ENCODE measurements around the gene GRAMD2B.

GRAMD2B gene

DNA sequence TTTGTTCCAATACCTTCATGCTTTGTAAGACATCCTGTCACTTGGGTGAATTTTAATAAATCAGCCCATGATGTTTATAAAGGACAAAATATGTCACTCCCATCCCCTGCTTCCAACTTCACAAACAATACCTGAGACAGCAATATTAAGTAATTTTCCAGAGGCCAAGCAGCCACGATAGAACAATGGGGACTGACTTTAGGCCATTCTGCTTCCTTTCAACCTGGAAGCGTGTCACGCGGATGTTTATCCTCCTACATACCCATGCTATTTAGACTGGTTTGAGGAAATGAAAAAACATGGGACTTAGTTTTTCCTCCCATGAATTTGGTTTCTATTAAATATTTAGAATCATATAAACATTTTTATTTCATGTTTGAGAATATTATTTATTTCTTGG is 82.9 kb downstream of the GRAMD2B start:
- TF ChIP-seq CTCF (conservative IDR thresholded peaks at IDR 0.05): no peak
- no peak overlapping the region for H3K27ac ChIP-seq

DNA sequence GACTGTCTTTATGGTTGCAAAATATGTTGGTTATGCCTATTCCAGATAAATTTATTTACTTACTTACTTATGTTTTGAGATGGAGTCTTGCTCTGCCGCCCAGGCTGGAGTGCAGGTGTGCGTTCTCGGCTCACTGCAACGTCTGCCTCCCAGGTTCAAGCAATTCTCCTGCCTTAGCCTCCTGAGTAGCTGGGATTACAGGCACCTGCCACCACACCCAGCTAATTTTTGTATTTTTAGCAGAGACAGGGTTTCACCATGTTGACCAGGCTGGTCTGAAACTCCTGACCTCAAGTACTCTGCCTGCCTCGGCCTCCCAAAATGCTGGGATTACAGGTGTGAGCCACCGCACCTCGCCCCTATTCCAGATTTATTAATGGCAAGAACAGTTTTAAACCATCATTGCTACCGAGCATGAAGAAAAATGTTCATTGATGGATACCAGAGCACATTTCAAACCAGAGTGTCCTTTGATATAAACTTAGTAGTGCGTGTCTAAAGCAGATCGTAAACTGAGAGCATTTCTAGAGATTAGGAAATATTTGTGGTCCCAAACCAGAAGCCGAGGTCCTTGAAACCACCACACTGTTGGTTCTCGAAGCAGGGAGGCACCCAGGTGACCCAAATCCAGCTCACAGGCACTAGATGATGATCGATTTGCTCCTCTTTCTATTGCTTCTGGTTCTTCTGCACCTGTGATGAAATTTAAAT is 85.2 kb downstream of the GRAMD2B start:
- no peak overlapping the region for H3K27ac ChIP-seq
- TF ChIP-seq CTCF (conservative IDR thresholded peaks at IDR 0.05): no peak

DNA sequence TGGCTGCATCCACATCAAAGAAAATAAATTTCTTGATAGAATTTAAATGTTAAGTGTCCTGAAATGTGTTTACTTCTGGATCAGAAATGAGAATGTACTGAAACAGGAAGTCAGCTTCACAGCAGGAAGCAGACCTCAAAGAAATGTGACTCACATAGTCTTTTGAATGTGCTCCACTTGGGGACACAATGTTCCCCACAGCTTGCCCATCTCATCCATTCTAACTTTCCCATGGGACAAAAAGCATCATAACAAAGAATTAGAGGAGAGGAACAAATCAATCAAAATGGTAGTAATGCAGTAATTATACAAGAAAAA is 85.7 kb downstream of the GRAMD2B start:
- TF ChIP-seq CTCF (conservative IDR thresholded peaks at IDR 0.05): no peak
- H3K27ac ChIP-seq: no peak overlapping the region

DNA sequence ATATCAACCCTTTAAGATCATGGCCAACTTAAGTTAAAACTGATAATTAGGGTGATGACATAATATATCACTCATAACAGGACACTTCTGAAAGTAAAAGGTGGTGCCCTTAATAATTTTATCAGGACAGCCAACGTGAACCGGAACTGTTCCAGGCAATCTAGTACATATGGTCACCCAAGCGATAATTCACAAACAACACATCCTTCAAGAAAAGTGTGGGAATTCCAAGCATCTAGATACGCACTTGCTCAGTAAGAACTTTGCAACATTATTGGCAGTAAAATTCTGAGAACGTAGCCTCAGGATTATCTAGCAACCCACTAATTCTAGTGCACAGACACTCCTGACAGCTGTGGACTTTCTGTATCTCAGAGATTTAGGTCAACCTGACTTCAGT is 86.1 kb downstream of the GRAMD2B start:
- no peak overlapping the region for H3K27ac ChIP-seq
- TF ChIP-seq CTCF (conservative IDR thresholded peaks at IDR 0.05): no peak

- no peak for TF ChIP-seq CTCF (conservative IDR thresholded peaks at IDR 0.05)
- no peak overlapping the region for H3K27ac ChIP-seq
Measured at GRCh38 chr5:126511961-126512360, 88.8 kb downstream of the GRAMD2B start.

DNA sequence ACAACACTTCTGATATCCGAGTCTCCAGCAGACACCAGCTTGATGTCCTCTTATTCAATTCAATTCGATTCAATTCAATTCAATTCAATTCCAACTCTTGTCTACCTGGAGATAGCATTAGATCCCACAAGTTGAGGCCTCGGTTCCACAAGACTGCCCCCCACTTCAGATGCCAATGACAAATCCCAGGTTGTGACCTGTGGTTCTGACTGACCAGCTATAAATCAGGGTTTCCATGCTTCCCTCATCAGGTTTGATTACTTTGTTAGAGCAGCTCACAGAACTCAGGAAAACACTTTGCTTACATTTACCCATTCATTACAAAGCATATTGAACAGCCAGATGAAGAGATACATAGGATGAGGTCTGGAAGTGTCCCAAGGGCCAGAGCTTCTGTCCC is 89.2 kb downstream of the GRAMD2B start:
- no peak for TF ChIP-seq CTCF (conservative IDR thresholded peaks at IDR 0.05)
- H3K27ac ChIP-seq: no peak overlapping the region

GRCh38 chr5:126513302-126513701 is 90.1 kb downstream of the GRAMD2B start:
- no peak overlapping the region for H3K27ac ChIP-seq

More at GRCh38 chr5:126513302-126513701, 90.1 kb downstream of the GRAMD2B start:
- no peak for TF ChIP-seq CTCF (conservative IDR thresholded peaks at IDR 0.05)

All from VCaP (cell line).